HG03103 (cell line): Measurements from ENCODE around the gene SOWAHD.
"Not testable (repeated sequence)": the region's sequence is repeated elsewhere in the genome, so short reads cannot be mapped to it uniquely, and the experiment has no call there.

ENCODE experiments used
- ATAC-seq: cut with Tn5 transposase; IDR thresholded peaks from one replicate; pipeline ENCODE4 v1.9.1; 2021; ENCODE audit warnings: low read depth; ENCODE audit not compliant: unreplicated experiment

The SOWAHD gene

GRCh38 chrX:119757979-119758730 lies at the start of gene SOWAHD:
SOWAHD (plus strand) TSS chrX:119758588; CDS start chrX:119758668, 80 bp downstream.
- no peak for ATAC-seq

- ATAC-seq = no peak
These were observed 49.5 kb upstream of the SOWAHD start for GRCh38 chrX:119708936-119709335.

- ATAC-seq = no peak
These were observed 48.8 kb upstream of the SOWAHD start for GRCh38 chrX:119709630-119710029.

GRCh38 chrX:119721487-119721886 lies 36.9 kb upstream of the SOWAHD start:
- ATAC-seq = no peak

- no peak for ATAC-seq
These were observed 36.5 kb upstream of the SOWAHD start for GRCh38 chrX:119721926-119722325.

- ATAC-seq = no peak
These were observed 31.4 kb upstream of the SOWAHD start for GRCh38 chrX:119726900-119727555.

- no peak for ATAC-seq
These were observed 29.9 kb upstream of the SOWAHD start for GRCh38 chrX:119728487-119728886.

- ATAC-seq = no peak
These were observed 28.8 kb upstream of the SOWAHD start for GRCh38 chrX:119729408-119730201.

- no peak for ATAC-seq
These were observed 23.5 kb upstream of the SOWAHD start for GRCh38 chrX:119734897-119735339.

GRCh38 chrX:119735467-119735866 lies 22.9 kb upstream of the SOWAHD start:
- no peak for ATAC-seq

- no peak for ATAC-seq
These were observed 22.1 kb upstream of the SOWAHD start for GRCh38 chrX:119736206-119736764.

GRCh38 chrX:119738742-119739141 lies 19.6 kb upstream of the SOWAHD start:
- no peak for ATAC-seq

GRCh38 chrX:119745283-119745848 lies 13.0 kb upstream of the SOWAHD start:
- ATAC-seq = no peak

- ATAC-seq = not testable (repeated sequence)
These were observed 8.3 kb upstream of the SOWAHD start for GRCh38 chrX:119750131-119750530.

GRCh38 chrX:119750751-119751150 lies 7.6 kb upstream of the SOWAHD start:
- not testable (repeated sequence) for ATAC-seq

- no peak for ATAC-seq
These were observed 5.4 kb upstream of the SOWAHD start for GRCh38 chrX:119753001-119753400.

- ATAC-seq = no peak
These were observed 4.6 kb upstream of the SOWAHD start for GRCh38 chrX:119753639-119754257.

- peak; percentile 48 for ATAC-seq
These were observed 2.3 kb upstream of the SOWAHD start for GRCh38 chrX:119755981-119756533.

- ATAC-seq = no peak
These were observed 1.3 kb upstream of the SOWAHD start for GRCh38 chrX:119756926-119757635.
